ENCODE data around the gene KLF12.

KLF12 gene

DNA sequence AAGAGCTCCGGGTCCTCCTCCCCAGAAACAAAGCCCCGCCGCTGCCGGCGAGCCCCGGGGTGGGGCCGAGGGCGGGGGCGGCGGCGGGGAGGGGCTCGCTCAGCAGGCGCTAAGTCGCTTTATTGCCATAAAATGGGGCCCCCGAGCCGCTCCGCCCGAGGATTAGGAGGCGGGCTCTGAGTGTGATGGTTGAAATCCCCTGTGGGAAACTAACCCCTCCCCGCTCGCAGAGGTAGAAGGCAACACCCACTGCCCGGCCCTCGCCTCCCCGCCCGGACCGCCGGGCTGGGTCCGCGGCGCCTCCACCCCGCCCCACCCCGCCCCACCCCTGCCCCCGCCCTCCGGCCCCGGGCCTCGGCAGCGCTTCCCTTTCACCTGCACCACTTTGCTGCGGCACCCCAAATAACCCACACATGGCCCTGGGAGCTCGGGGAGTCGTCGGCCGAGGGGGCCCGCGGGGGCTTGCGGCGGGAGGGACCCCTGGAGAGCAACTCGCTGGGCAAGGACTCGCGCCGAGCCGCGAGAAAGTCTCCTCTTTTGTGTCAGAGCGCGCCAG is at the start of gene KLF12:
Gene KLF12 (minus strand): TSS at position 184 of the 556 bp plus-strand sequence.
- peak; percentile 89 for DNase-seq

- no peak for DNase-seq
Measured at GRCh38 chr13:74182491-74182890, 48.3 kb upstream of the KLF12 start.

DNA sequence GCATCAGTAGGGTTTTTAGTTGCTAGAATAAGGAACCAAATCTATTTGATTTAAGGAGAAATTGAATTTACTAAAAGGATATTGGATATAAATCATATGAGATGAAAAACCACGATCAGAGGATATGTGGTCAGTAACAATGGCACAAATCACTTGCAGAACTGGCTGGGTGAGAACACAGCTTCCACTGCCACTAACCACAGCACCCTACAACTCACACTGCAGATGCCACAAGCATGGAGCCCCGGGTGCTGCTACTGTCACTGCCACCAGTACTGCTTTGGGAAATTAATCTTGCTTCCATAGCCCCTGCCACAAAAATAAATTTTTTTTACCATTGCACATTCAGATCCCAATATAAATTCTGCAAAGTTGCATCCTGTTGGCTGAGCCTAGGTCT is 40.6 kb upstream of the KLF12 start:
- no peak for DNase-seq

- no peak for DNase-seq
Measured at GRCh38 chr13:74173822-74174221, 39.6 kb upstream of the KLF12 start.

DNA sequence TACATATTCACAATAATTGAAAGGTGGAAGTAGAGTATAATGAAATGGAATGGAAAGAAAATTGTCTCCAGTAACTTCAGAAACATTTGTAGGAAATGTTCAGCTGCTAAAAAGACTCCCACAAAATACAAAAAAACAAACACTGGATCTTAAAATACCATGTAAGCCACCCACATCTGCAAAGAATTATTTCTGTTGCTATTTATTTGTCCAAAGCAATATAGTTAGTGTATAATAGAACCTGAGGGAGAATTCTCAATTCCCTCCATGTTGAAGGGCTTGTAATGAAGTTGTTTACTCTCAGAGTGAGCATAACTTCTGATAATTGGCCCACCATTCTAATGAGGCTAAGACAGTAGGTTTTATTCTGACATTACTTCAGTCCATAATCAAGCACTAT is 37.4 kb upstream of the KLF12 start:
- no peak for DNase-seq

DNA sequence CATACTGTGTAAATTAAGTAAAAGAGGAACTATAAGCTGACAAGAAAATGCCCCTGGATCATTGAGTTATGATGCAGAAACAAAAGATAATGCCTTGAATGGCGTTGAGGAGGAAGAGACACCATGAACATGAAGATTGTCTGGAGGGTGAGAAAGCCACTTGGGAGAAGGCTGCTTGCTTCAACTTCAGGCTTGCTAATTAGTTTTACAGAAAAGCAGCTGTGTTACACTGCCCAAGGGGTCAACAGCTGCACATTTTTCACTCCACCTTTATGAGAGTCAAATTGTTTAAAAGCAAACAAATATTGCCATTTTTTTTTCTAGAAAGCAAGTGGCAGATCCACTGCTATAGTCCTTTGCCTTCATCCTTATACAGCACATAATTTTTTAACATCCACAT is 35.5 kb upstream of the KLF12 start:
- DNase-seq = no peak

GRCh38 chr13:74168263-74168675 is 34.1 kb upstream of the KLF12 start:
- no peak for DNase-seq

DNA sequence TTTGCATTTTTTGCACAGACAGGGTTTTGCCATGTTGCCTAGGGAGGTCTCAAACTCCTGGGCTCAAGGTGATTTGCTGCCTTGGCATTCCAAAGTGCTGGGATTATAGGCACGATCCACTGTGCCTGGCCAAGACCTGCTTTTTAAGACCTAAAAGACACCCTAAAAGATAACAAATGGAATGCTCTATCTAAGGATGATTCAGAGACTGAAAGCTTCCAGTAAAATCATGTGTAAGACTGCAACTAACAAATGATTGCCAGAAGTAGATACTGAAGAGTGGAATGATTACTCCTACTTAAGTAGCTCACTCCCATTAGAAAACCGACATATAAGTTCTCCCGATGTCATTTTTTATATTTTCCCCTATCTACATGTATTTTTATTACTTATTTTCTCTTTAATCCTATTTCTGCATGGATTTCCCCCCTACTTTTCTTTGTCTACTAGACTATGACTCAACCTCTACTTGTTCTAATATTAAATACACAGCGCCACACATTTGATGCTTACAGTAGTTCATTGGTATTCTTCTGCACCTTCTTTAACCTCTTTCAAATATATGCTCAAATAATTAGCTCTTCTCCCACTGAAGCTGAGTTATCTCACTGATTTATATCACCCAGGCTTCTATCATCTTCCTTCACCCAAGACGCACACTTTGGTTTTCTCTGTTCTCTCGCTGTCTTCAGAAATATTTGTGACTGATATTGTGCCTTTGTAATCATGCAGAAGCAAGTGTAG is 32.2 kb upstream of the KLF12 start:
- no peak for DNase-seq

GRCh38 chr13:74162782-74163181 is 28.6 kb upstream of the KLF12 start:
- no peak for DNase-seq

DNA sequence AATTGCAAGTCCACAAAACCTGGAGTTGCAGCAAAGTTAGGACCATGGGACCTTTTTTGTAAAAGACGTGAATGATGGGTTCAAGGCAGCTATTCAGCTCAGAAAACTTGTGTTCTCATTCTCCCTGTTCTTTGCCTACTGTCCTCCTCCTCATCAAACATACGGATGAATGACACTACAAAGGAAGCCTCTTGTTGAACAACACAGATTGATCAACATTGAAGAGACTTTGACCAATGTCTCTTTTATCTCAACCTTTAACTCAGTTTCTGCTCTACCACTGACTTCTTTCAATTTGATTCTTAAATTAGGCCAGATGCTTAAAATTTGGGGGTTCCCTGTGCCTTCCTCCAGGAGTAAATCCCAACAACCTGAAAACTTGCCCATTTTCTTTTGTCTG is 27.9 kb upstream of the KLF12 start:
- DNase-seq = no peak

GRCh38 chr13:74158571-74159352 is 24.6 kb upstream of the KLF12 start:
- DNase-seq = no peak

GRCh38 chr13:74158028-74158427 is 23.8 kb upstream of the KLF12 start:
- no peak for DNase-seq

DNA sequence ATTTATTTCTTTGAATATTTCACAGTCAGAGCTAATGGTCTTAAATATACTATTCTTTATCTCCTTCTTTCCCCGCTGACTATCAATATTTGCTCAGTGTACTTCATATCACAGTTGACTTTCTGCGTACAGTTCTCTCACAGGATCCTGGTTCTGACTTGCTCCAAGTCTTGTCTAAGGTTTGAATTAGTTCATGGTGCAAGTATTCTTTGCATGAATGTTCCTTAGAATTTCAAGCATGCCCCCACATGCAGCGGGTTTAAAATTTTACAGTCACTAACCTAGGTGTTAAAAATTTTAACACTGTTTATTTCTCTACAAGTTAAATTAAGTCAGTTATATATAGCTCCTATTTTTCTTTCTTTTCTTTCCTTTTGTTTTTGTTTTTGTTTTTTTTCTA is 20.8 kb upstream of the KLF12 start:
- no peak for DNase-seq

- no peak for DNase-seq
Measured at GRCh38 chr13:74153316-74153715, 19.1 kb upstream of the KLF12 start.

DNA sequence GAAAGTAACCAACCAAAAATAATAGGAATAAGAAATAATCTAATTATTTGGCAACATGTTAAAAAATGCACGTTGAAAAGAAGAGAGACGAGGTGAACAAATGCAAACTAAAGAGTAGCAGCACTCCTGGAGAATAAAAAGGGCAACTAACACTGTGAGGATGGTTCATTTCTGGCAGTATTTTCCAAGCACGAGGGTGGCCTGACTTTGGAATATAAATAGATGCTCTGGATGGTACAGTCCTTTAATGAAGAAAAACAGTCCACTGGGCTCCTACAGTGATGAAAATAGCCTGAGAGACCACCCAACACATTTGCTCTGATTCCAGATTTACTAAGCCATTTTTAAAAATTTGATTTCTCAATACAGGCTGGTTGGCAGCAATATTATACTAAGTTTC is 17.7 kb upstream of the KLF12 start:
- DNase-seq = no peak

GRCh38 chr13:74148352-74148751 is 14.1 kb upstream of the KLF12 start:
- no peak for DNase-seq

- no peak for DNase-seq
Measured at GRCh38 chr13:74145249-74145975, 11.2 kb upstream of the KLF12 start.

- no peak for DNase-seq
Measured at GRCh38 chr13:74144269-74144668, 10.1 kb upstream of the KLF12 start.

GRCh38 chr13:74142257-74142656 is 8.1 kb upstream of the KLF12 start:
- no peak for DNase-seq

- DNase-seq = no peak
Measured at GRCh38 chr13:74138241-74138640, 4.0 kb upstream of the KLF12 start.

- peak; percentile 70 for DNase-seq
Measured at GRCh38 chr13:74136084-74136658, 2.0 kb upstream of the KLF12 start.

DNA sequence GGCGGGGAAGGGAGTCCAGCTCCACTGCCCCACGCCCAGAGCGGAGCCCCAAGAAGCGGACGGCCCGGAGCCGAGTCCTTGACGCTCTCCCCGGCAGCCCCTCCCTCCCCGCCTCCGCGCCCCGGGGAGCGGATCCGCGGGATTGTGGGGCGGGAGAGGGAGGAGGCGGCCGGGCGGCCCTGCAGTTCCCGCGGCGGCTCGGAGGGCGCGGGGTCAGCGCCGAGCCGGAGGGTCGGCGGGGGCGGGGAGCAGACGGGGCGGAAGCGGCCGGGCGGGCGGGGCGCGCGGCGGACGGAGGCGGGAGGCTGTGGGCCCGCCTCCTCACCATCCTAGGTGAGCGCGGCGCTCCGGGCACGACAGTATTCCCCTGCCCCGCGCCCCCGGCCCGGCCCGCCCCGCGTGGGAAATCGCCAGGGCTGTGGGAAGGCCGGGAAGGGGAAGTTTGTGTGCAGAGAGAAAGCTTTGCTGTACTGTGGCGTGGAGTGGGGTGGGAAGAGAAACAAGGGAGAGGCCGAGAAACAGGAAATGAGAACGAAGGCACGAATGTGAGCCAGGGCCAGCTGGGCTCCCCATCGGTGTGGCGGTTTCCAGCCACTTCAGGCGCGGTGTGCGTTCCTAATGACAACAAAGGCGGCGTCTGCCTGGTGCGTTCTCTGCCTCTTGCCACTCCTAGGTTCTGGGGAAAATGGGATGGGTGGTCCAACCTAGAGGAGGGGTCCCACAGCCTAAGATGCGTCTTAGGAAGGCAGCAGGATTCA is 1.3 kb upstream of the KLF12 start:
- peak; percentile 71 for DNase-seq
